ENCODE results near the gene ARHGAP26. TPM values are rescaled to one million over a fixed set of nuclear protein-coding genes. Genes with fewer than 3 reads are reported as not detected.

The ARHGAP26 gene
- total and polyA plus RNA-seq, 2 of the 4 experiments (the other 2 are of a cell fraction) = 0.54 to 0.56 TPM

- H3K36me3 ChIP-seq (ENCODE audit: control insufficient read depth, insufficient read depth, low read length) = no peaks in the 10 kb centered on the region
- no peak overlapping the region for H4K5ac ChIP-seq (ENCODE audit: low read depth, low read length)
- H3K4me1 ChIP-seq (ENCODE audit: control insufficient read depth, insufficient read depth, low read length) = peaks cover 5% of the 10 kb centered on the region
- H3K4ac ChIP-seq (ENCODE audit: low read depth, low read length) = no peak overlapping the region; the same call in 1 of the 2 replicates
- intact Hi-C loops (cut with micrococcal nuclease) (loop anchor here (5.0 kb wide), 1 partner anchor 269 kb away; no protein-coding TSS in a partner anchor), dilution Hi-C loops (cut with HindIII; ENCODE audit: low sequenced_read_pairs, unreplicated experiment) (loop anchor here (25.0 kb wide), 1 partner anchor 169 kb away; no protein-coding TSS in a partner anchor), in situ Hi-C loops (cut with MboI; ENCODE audit: low sequenced_read_pairs) (no loop called here)
- H3K56ac ChIP-seq (ENCODE audit: extremely low read depth, insufficient read depth, low read length) = no peak overlapping the region
- DNase-seq (peak; percentile 91), ATAC-seq (ENCODE audit: low read depth) (peak; percentile 84)
- no peak overlapping the region for H3K4me2 ChIP-seq (ENCODE audit: low read depth, low read length)
- H4K8ac ChIP-seq (ENCODE audit: low read depth in 2 of 2, low read length in 2 of 2) = no peak overlapping the region
- H3K9me1 ChIP-seq (ENCODE audit: insufficient read depth, low read length) = no peaks in the 10 kb centered on the region; the same call in 1 of the 2 replicates
- no peaks in the 10 kb centered on the region; the same call in 1 of the 2 replicates for H3K27me3 ChIP-seq (ENCODE audit: control insufficient read depth, insufficient read depth, low read length)
- no peak overlapping the region for H3K4me3 ChIP-seq (ENCODE audit: insufficient read depth, low read depth, low read length)
- H2BK120ac ChIP-seq (ENCODE audit: low read depth, low read length) = no peak overlapping the region
- H2AK5ac ChIP-seq (ENCODE audit: low read depth, low read length) = no peak overlapping the region
- H2AFZ ChIP-seq (replicated peaks; ENCODE audit: low read length, poor library complexity) = peak overlapping the region; percentile 55
- H3K23ac ChIP-seq (ENCODE audit: low read depth, low read length) = no peak overlapping the region
- no peak overlapping the region for H2BK20ac ChIP-seq (ENCODE audit: low read depth, low read length)
- no peaks in the 10 kb centered on the region for H3K79me1 ChIP-seq (ENCODE audit: low read depth in 1 of 2, low read length in 2 of 2)
- H2BK15ac ChIP-seq (ENCODE audit: low read depth, low read length) = no peak overlapping the region
- no peaks in the 10 kb centered on the region for H4K20me1 ChIP-seq (ENCODE audit: insufficient read depth, low read length)
- H2BK5ac ChIP-seq (ENCODE audit: low read depth, low read length, poor library complexity, severe bottlenecking) = no peak overlapping the region
- H3K14ac ChIP-seq (replicated peaks; ENCODE audit: low read depth, low read length) = no peak overlapping the region
- no peak overlapping the region for H3K18ac ChIP-seq (ENCODE audit: low read depth, low read length)
- CTCF ChIA-PET = interaction anchor here (0.7 to 4.8 kb wide), 10 partner anchors 17 to 182 kb away, joined by 3 to 38 read pairs (median 5); no protein-coding TSS in a partner anchor
- peak overlapping the region; percentile 26 for H2AK9ac ChIP-seq (replicated peaks; ENCODE audit: low read depth, low read length, poor library complexity)
- 80% methylated on average over 1 of the region's 8 CpGs; no CpG with 5 or more reads in 1 of the 2 experiments for WGBS, 2 experiments (ENCODE audit: extremely low coverage in 2 of 2, insufficient read length in 1 of 2)
- H3K27ac ChIP-seq (ENCODE audit: insufficient read depth, low read length) = no peak overlapping the region
- H3K9ac ChIP-seq (ENCODE audit: low read depth, low read length) = no peak overlapping the region
- no peak overlapping the region for H4K91ac ChIP-seq (ENCODE audit: insufficient read depth, low read depth, low read length)
- BruUV-seq (replicated peaks) = no TSS peak
- POLR2A ChIA-PET (ENCODE audit: unreplicated experiment) = no interaction called here
- H3K9me3 ChIP-seq (ENCODE audit: control insufficient read depth, insufficient read depth, low read length) = no peaks in the 10 kb centered on the region
- TF ChIP-seq RAD21 (IDR thresholded peaks at IDR 0.05; ENCODE audit: low read length) = no peak
- TF ChIP-seq CEBPB (IDR thresholded peaks at IDR 0.05; ENCODE audit: low read depth, low read length) = peak; percentile 87
- no peak for TF ChIP-seq BHLHE40 (IDR thresholded peaks at IDR 0.05; ENCODE audit: low read depth, low read length)
- no peak for TF ChIP-seq USF2 (IDR thresholded peaks at IDR 0.05; ENCODE audit: low read depth, low read length)
- no peak for TF ChIP-seq POLR2A (IDR thresholded peaks at IDR 0.05; ENCODE audit: low read depth, low read length)
- TF ChIP-seq CHD1 (IDR thresholded peaks at IDR 0.05; ENCODE audit: low read depth, low read length) = 0 out of 2 replicates have a peak, but pooled peaks have one; percentile 70
- TF ChIP-seq RFX5 (IDR thresholded peaks at IDR 0.05; ENCODE audit: low read depth, low read length) = no peak
- TF ChIP-seq SMC3 (IDR thresholded peaks at IDR 0.05; ENCODE audit: low read depth, low read length) = no peak
- no peak for TF ChIP-seq ELK1 (IDR thresholded peaks at IDR 0.05; ENCODE audit: borderline replicate concordance, low read depth, low read length)
- no peak for TF ChIP-seq FOS (IDR thresholded peaks at IDR 0.05; ENCODE audit: low read depth, low read length)
Measured at GRCh38 chr5:142881076-142881783, 111.1 kb downstream of the ARHGAP26 start.
